Right cardiac atrium (tissue), 5 donors: ENCODE measurements around the gene TSSC4. TPM values are rescaled to one million over a fixed set of nuclear protein-coding genes. Genes with fewer than 3 reads are reported as not detected.

Experiments
- ATAC-seq, 2 donors: fragments of 200-7000 bp; cut with Tn5 transposase; one replicate each; pipeline versions ENCODE4 v1.8.0 to v1.9.1; 2020; ENCODE audit warnings: moderate library complexity in 2 of 2, mild to moderate bottlenecking in 1 of 2
- DNase-seq, 3 donors: peaks; one replicate each; pipeline ENCODE4 v3.0.0-alpha.2; 2020
- H3K27ac ChIP-seq: one replicate; pipeline ENCODE4 v1.5.1; 2013; ENCODE audit warnings: mild to moderate bottlenecking, low read length, control low read depth, moderate library complexity
- H3K27me3 ChIP-seq: one replicate; pipeline ENCODE4 v1.6.1; 2013; ENCODE audit not compliant: control insufficient read depth, insufficient read depth
- H3K4me1 ChIP-seq: one replicate; pipeline ENCODE4 v1.6.1; 2013; ENCODE audit warnings: low read length; ENCODE audit not compliant: control insufficient read depth, insufficient read depth
- H3K4me3 ChIP-seq: one replicate; pipeline ENCODE4 v1.5.1; 2013; ENCODE audit warnings: low read length, control low read depth
- H3K9me3 ChIP-seq: one replicate; pipeline ENCODE4 v1.6.1; 2013; ENCODE audit warnings: low read length; ENCODE audit not compliant: control insufficient read depth
- WGBS: extraction: QIAGEN DNeasy Blood & Tissue Kit; methylation state at CpG from one replicate; pipeline ENCODE4 v1.1.7; 2013; 5-methylcytosine and 5-hydroxymethylcytosine counted together
- intact Hi-C, 4 donors: fragments of 100-400 bp; cut with DNase I; formaldehyde crosslinking; loops; one replicate each; pipeline versions ENCODE4 v1.11.0 to v1.14.0; 2022 to 2023
- polyA plus RNA-seq: library from polyadenylated mRNA; stranded (reverse); fragments of 200-250 nt; gene quantifications from one replicate; pipeline ENCODE4 v1.2.3, GENCODE V29; 2013
- total RNA-seq, 4 donors: library from RNA; stranded (reverse); fragmentation: NEBNext Ultra II Directional; extraction: Animal tissue kit (Norgen Biotek cat#: 25700); gene quantifications; one replicate each; pipeline ENCODE4 v1.2.1, GENCODE V29; 2021
- donor health status: healthy with polysubstance abuse.
- donor health status: DM: no; HTN: yes; CAD: no.
- donor health status: DM: no; HTN: no; CAD: no.
- donor health status: DM: no; HTN: yes; CAD: no; lungs with severe emphysema.
- donor health status: DM: yes; HTN: yes; CAD: no.

The TSSC4 gene
- total and polyA plus RNA-seq, 5 donors: 30.5 to 50.4 (median 35.4) TPM

GRCh38 chr11:2380396-2380795 lies 20.2 kb upstream of the TSSC4 start:
- H3K27me3 ChIP-seq: no peaks in the 10 kb centered on the region
- intact Hi-C loops: no loop called here
- no peaks in the 10 kb centered on the region for H3K9me3 ChIP-seq
- H3K4me3 ChIP-seq: no peak overlapping the region
- H3K4me1 ChIP-seq: peaks cover 30% of the 10 kb centered on the region
- peak overlapping the region; percentile 53 for H3K27ac ChIP-seq
- 48% methylated on average over 13 of the region's 13 CpGs for WGBS
- ATAC-seq (no peak), DNase-seq (no peak)

GRCh38 chr11:2380807-2381350 lies 19.7 kb upstream of the TSSC4 start:
- Histone ChIP-seq H3K27me3 (no peaks in the 10 kb centered on the region), H3K9me3 (no peaks in the 10 kb centered on the region), H3K27ac (peak overlapping the region; percentile 53), H3K4me1 (peaks cover 30% of the 10 kb centered on the region), H3K4me3 (no peak overlapping the region)
- 22% methylated on average over 20 of the region's 20 CpGs for WGBS
- ATAC-seq: peak; percentile 42 to 55
- peak; percentile 89 to 95 (median 94) for DNase-seq
- intact Hi-C loops: no loop called here

GRCh38 chr11:2381494-2382128 lies 18.9 kb upstream of the TSSC4 start:
- Histone ChIP-seq H3K27me3 (no peaks in the 10 kb centered on the region), H3K4me1 (peaks cover 35% of the 10 kb centered on the region), H3K4me3 (no peak overlapping the region), H3K9me3 (no peaks in the 10 kb centered on the region), H3K27ac (peak overlapping the region; percentile 53)
- no peak for ATAC-seq
- intact Hi-C loops: no loop called here
- 75% methylated on average over 11 of the region's 11 CpGs for WGBS
- peak in 2 of 3 donors; percentile 58 to 68 for DNase-seq

- WGBS: 43% methylated on average over 11 of the region's 11 CpGs
- peak overlapping the region; percentile 53 for H3K27ac ChIP-seq
- intact Hi-C loops: no loop called here
- H3K4me1 ChIP-seq: peaks cover 40% of the 10 kb centered on the region
- H3K4me3 ChIP-seq: no peak overlapping the region
- DNase-seq: peak; percentile 36 to 61 (median 52)
- no peak for ATAC-seq
- no peaks in the 10 kb centered on the region for H3K27me3 ChIP-seq
- no peaks in the 10 kb centered on the region for H3K9me3 ChIP-seq
Observed at GRCh38 chr11:2382129-2382517, 18.4 kb upstream of the TSSC4 start.

DNA sequence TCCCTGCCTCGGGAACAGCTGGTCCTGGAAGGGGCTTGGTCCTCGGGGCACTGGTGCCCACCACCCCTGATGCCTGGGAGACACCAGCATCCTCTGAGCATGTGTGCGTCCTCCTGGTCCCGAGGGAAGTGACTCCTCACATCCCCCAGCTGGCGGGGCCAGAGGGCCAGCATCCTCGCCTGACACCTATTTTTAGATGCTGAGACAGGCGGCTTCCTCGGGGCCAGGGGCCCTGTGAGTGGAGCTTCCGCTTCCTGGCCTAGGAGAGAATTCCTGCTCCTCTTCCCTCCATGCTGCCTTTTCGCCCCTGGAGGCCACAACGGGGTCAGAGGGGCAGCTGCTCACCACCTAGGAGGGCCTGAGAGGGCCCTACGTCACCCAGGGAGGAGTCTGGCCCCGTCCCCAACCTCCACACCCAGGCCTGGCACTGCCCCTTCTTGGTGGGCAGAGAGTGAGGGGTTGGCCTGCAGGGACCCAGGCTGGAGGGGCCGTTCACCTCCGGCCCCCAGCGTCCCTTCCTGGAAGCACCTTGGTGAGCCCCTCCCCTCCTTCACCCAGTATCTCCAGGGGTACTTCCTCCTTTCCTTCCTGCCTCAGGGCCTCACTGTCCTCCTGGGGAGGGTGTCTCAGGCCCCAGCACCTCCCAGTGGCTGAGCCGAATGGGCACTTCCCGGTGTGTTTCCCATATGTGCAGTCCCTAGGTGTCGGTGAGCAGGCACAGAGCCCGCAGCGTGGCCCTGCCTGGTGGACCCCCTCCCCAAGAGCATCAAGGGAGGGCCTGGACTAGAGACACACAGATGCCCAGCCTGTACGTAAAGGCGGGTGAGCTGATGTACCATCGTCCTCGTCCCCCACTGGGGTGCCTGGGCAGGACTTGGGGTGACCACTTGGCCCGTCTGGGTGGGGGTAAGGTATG lies 17.4 kb upstream of the TSSC4 start:
- H3K27ac ChIP-seq: peak overlapping the region; percentile 53
- DNase-seq: peak; percentile 76 to 88 (median 87)
- H3K9me3 ChIP-seq: no peaks in the 10 kb centered on the region
- H3K4me1 ChIP-seq: peaks cover 45% of the 10 kb centered on the region
- 20% methylated on average over 26 of the region's 26 CpGs for WGBS
- intact Hi-C loops: no loop called here
- no peak overlapping the region for H3K4me3 ChIP-seq
- no peaks in the 10 kb centered on the region for H3K27me3 ChIP-seq
- ATAC-seq: peak; percentile 39 to 43

DNA sequence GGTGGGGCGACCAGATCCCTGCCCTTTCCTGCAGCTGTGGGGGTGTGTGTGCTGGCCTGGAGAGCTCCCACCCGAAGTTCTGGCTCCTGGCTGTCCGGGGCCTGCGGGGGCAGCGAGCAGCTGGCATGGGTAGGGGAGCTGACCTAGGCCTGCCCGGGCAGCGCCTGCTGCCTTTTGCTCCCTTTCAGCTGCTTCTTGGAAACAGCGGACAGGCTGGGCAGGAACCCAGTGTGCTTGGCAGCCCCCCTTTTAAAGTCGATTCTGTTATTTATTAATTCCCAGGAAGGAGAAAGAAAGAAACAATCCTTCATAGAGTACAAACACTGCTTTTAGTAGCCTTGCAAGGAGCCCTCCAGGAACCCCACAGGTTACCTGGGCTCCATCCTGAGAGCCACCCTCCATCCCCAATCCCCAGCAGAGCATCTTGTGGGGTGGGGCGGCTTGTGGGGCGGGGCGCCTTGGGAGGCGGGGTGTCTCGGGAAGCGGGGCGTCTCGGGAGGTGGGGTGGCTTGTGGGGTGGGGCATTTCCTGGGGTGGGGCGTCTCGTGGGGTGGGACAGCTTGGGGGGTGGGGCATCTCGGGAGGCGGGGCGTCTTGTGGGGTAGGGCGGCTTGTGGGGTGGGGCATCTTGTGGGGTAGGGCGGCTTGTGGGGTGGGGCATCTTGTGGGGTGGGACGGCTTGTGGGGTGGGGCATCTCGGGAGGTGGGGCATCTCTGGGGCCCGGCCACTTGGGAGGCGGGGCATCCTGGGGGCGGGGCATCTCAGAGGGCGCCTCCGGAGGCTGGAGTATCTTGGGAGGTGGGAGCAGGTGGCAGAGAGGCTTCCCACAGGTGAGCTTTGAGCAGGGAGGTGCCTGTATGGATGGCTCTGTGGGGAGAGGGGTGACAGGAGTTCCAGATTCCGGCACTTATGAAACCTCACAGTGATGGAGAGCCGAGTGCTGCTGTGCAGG lies 16.4 kb upstream of the TSSC4 start:
- Histone ChIP-seq H3K4me3 (no peak overlapping the region), H3K27ac (no peak overlapping the region), H3K9me3 (no peaks in the 10 kb centered on the region), H3K27me3 (no peaks in the 10 kb centered on the region), H3K4me1 (peaks cover 50% of the 10 kb centered on the region)
- DNase-seq (peak; percentile 46 to 76 (median 76)), ATAC-seq (peak in 1 of 2 donors; percentile 1)
- intact Hi-C loops: no loop called here
- WGBS: 48% methylated on average over 33 of the region's 33 CpGs

GRCh38 chr11:2385156-2386151 lies 15.1 kb upstream of the TSSC4 start:
- peak; percentile 8 to 48 (median 38) for DNase-seq
- H3K4me1 ChIP-seq: peaks cover 50% of the 10 kb centered on the region
- WGBS: 70% methylated on average over 47 of the region's 48 CpGs
- no peaks in the 10 kb centered on the region for H3K9me3 ChIP-seq
- H3K27ac ChIP-seq: peak overlapping the region; percentile 35
- H3K4me3 ChIP-seq: no peak overlapping the region
- intact Hi-C loops: no loop called here
- ATAC-seq: no peak
- no peaks in the 10 kb centered on the region for H3K27me3 ChIP-seq

GRCh38 chr11:2386591-2386990 lies 14.0 kb upstream of the TSSC4 start:
- Histone ChIP-seq H3K9me3 (no peaks in the 10 kb centered on the region), H3K27ac (peak overlapping the region; percentile 43), H3K27me3 (no peaks in the 10 kb centered on the region), H3K4me1 (peaks cover 48% of the 10 kb centered on the region), H3K4me3 (no peak overlapping the region)
- ATAC-seq (no peak), DNase-seq (peak in 2 of 3 donors; percentile 50 to 53)
- WGBS: 37% methylated on average over 9 of the region's 9 CpGs
- intact Hi-C loops: no loop called here

GRCh38 chr11:2387266-2387987 lies 13.1 kb upstream of the TSSC4 start:
- Histone ChIP-seq H3K4me3 (no peak overlapping the region), H3K27ac (peak overlapping the region; percentile 6), H3K9me3 (no peaks in the 10 kb centered on the region), H3K4me1 (peaks cover 42% of the 10 kb centered on the region), H3K27me3 (no peaks in the 10 kb centered on the region)
- DNase-seq (peak in 2 of 3 donors; percentile 74 to 76), ATAC-seq (peak in 1 of 2 donors; percentile 5)
- intact Hi-C loops: no loop called here
- 35% methylated on average over 14 of the region's 14 CpGs for WGBS
